ENCODE measurements around the gene MRPL55.

The MRPL55 gene

GRCh38 chr1:228147151-228147693 is 38.1 kb upstream of the MRPL55 start (continued):
- TF ChIP-seq, protein P1, sequence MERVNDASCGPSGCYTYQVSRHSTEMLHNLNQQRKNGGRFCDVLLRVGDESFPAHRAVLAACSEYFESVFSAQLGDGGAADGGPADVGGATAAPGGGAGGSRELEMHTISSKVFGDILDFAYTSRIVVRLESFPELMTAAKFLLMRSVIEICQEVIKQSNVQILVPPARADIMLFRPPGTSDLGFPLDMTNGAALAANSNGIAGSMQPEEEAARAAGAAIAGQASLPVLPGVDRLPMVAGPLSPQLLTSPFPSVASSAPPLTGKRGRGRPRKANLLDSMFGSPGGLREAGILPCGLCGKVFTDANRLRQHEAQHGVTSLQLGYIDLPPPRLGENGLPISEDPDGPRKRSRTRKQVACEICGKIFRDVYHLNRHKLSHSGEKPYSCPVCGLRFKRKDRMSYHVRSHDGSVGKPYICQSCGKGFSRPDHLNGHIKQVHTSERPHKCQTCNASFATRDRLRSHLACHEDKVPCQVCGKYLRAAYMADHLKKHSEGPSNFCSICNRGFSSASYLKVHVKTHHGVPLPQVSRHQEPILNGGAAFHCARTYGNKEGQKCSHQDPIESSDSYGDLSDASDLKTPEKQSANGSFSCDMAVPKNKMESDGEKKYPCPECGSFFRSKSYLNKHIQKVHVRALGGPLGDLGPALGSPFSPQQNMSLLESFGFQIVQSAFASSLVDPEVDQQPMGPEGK (CRISPR knock-in tag; IDR thresholded peaks at IDR 0.05; ENCODE audit: borderline replicate concordance) = no peak
- no peak for TF ChIP-seq ZNF565 (CRISPR knock-in tag; conservative IDR thresholded peaks at IDR 0.05; ENCODE audit: low read depth)

DNA sequence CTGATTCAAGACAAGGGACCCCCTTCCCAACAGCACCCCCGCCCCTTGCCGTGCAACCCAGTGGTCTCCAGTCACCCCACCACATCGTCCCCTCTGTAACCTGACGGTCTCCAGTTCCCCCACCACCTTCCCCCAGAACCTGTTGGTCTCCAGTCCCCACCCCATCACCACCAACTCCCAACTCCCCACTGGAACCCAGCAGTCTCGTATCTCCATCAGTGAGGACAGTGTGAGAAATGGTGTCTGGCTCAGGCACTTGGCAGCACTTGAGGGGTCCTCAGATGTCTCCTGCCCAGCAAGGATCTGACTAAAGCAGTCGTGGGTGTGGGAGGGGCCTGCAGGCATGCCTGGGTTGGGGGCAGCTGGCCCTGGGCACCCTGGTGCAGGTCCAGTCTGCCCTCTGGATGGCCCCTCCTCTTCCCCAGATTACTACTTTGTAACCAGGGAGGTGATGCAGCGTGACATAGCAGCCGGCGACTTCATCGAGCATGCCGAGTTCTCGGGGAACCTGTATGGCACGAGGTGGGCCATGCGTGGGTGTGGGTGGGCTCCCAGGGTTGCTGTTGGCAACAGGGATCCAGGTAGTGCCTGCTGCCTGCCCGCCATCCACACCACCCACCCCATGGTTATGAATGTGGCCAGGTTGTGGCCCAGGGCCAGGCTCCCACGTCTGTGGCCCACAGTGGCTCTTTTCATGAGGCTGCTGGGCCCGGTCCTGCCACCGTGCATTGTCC is 37.5 kb upstream of the MRPL55 start:
- no peak for ATAC-seq
- TF ChIP-seq, protein P2, sequence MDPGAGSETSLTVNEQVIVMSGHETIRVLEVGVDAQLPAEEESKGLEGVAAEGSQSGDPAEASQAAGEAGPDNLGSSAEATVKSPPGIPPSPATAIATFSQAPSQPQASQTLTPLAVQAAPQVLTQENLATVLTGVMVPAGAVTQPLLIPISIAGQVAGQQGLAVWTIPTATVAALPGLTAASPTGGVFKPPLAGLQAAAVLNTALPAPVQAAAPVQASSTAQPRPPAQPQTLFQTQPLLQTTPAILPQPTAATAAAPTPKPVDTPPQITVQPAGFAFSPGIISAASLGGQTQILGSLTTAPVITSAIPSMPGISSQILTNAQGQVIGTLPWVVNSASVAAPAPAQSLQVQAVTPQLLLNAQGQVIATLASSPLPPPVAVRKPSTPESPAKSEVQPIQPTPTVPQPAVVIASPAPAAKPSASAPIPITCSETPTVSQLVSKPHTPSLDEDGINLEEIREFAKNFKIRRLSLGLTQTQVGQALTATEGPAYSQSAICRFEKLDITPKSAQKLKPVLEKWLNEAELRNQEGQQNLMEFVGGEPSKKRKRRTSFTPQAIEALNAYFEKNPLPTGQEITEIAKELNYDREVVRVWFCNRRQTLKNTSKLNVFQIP (CRISPR knock-in tag; IDR thresholded peaks at IDR 0.05; ENCODE audit: borderline replicate concordance, low read depth) = no peak
- TF ChIP-seq, protein P3, sequence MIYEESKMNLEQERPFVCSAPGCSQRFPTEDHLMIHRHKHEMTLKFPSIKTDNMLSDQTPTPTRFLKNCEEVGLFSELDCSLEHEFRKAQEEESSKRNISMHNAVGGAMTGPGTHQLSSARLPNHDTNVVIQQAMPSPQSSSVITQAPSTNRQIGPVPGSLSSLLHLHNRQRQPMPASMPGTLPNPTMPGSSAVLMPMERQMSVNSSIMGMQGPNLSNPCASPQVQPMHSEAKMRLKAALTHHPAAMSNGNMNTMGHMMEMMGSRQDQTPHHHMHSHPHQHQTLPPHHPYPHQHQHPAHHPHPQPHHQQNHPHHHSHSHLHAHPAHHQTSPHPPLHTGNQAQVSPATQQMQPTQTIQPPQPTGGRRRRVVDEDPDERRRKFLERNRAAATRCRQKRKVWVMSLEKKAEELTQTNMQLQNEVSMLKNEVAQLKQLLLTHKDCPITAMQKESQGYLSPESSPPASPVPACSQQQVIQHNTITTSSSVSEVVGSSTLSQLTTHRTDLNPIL (CRISPR knock-in tag; IDR thresholded peaks at IDR 0.05; ENCODE audit: low read depth) = no peak
- TF ChIP-seq ZFP30 (CRISPR knock-in tag; IDR thresholded peaks at IDR 0.05) = no peak
- TF ChIP-seq ARNTL (CRISPR knock-in tag; IDR thresholded peaks at IDR 0.05; ENCODE audit: borderline replicate concordance, low read depth) = no peak
- no peak for TF ChIP-seq ZNF70 (CRISPR knock-in tag; IDR thresholded peaks at IDR 0.05)
- no peak for TF ChIP-seq RARB (CRISPR knock-in tag; IDR thresholded peaks at IDR 0.05)
- no peak for TF ChIP-seq ZFP3 (CRISPR knock-in tag; IDR thresholded peaks at IDR 0.05)
- no peak for TF ChIP-seq TCF4 (CRISPR knock-in tag; IDR thresholded peaks at IDR 0.05; ENCODE audit: borderline replicate concordance)
- TF ChIP-seq TSHZ2 (CRISPR knock-in tag; IDR thresholded peaks at IDR 0.05) = no peak
- TF ChIP-seq SNAI2 (CRISPR knock-in tag; IDR thresholded peaks at IDR 0.05) = no peak
- TF ChIP-seq ZNF8 (CRISPR knock-in tag; IDR thresholded peaks at IDR 0.05) = no peak
- no peak for TF ChIP-seq ESRRG (CRISPR knock-in tag; IDR thresholded peaks at IDR 0.05)
- no peak for TF ChIP-seq TOX (CRISPR knock-in tag; IDR thresholded peaks at IDR 0.05; ENCODE audit: borderline replicate concordance)
- TF ChIP-seq, protein P1 (CRISPR knock-in tag; IDR thresholded peaks at IDR 0.05; ENCODE audit: borderline replicate concordance) = no peak
- TF ChIP-seq ISL1 (CRISPR knock-in tag; IDR thresholded peaks at IDR 0.05) = no peak
- TF ChIP-seq OSR1 (CRISPR knock-in tag; IDR thresholded peaks at IDR 0.05) = no peak
- TF ChIP-seq GLIS3 (CRISPR knock-in tag; IDR thresholded peaks at IDR 0.05) = no peak

Data from SK-N-SH treated with all-trans-retinoic acid at 6 μM for 48 hours (cell line).